ENCODE measurements around the gene APBB2.

DNA sequence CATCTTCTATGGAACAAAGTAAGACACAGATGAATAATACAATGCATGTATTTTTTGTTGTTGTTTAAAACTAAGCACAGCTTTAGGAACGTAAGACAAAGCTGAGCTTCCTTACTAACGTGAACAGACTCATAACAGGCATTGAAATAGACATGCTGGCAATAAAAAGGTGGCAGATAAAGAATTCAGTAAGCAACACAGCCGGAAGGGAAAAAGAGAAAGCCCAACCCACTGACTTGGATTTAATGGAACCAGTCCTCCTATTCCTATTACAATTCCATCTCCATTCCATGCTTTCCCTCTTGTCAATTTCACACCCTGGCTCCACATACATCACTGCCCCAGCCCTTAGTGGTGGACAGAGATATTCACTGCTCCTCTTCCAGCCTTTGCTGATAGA, 282.5 kb downstream of the APBB2 start:
- TF ChIP-seq RCOR1 (IDR thresholded peaks at IDR 0.05; ENCODE audit: insufficient replicate concordance, low read length) (no peak), RAD21 (IDR thresholded peaks at IDR 0.05; ENCODE audit: low read length) (no peak)
- TF ChIP-seq, protein P1, sequence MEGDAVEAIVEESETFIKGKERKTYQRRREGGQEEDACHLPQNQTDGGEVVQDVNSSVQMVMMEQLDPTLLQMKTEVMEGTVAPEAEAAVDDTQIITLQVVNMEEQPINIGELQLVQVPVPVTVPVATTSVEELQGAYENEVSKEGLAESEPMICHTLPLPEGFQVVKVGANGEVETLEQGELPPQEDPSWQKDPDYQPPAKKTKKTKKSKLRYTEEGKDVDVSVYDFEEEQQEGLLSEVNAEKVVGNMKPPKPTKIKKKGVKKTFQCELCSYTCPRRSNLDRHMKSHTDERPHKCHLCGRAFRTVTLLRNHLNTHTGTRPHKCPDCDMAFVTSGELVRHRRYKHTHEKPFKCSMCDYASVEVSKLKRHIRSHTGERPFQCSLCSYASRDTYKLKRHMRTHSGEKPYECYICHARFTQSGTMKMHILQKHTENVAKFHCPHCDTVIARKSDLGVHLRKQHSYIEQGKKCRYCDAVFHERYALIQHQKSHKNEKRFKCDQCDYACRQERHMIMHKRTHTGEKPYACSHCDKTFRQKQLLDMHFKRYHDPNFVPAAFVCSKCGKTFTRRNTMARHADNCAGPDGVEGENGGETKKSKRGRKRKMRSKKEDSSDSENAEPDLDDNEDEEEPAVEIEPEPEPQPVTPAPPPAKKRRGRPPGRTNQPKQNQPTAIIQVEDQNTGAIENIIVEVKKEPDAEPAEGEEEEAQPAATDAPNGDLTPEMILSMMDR (conservative IDR thresholded peaks at IDR 0.05; ENCODE audit: low read depth, low read length) = no peak

Data from IMR-90 (cell line).